ENCODE data around the gene CCDC148. TPM values are rescaled to one million over a fixed set of nuclear protein-coding genes. Genes with fewer than 3 reads are reported as not detected.
"Not testable (repeated sequence)": the region's sequence is repeated elsewhere in the genome, so short reads cannot be mapped to it uniquely, and the experiment has no call there.

The CCDC148 gene
- total RNA-seq, 1 donor = 0.72 TPM

DNA sequence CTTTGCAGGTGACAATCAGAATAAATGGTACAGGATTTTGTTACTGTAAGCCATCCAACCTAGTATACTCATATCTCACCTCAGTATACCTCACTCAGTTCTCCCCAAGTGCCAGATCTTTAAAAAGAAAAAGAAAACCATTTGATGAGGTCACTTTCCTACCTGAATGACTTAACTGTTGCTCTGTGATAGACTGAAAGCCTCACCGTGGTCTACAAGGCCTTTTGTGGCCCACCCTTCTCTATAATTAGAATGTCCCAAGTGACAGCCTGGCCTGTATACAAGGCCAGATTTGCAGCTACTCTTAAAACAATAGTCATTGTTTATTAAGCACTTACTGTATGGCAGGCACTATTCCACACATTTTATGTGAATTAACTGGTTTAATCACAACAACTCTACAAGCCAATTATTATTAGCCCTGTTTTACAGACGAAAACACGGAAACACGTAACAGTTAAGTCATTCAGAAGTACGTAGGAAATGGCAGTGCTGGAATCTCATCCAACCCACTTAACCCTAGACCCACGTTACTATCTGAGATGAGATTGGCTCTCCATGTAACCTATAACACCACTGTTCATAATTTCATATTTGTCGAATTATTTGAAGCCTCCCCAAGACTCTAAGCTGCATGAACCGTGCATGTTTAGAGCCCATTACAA lies 28.5 kb upstream of the CCDC148 start:
- no peak for DNase-seq (ENCODE audit: low read depth)
- TF ChIP-seq, protein P1, sequence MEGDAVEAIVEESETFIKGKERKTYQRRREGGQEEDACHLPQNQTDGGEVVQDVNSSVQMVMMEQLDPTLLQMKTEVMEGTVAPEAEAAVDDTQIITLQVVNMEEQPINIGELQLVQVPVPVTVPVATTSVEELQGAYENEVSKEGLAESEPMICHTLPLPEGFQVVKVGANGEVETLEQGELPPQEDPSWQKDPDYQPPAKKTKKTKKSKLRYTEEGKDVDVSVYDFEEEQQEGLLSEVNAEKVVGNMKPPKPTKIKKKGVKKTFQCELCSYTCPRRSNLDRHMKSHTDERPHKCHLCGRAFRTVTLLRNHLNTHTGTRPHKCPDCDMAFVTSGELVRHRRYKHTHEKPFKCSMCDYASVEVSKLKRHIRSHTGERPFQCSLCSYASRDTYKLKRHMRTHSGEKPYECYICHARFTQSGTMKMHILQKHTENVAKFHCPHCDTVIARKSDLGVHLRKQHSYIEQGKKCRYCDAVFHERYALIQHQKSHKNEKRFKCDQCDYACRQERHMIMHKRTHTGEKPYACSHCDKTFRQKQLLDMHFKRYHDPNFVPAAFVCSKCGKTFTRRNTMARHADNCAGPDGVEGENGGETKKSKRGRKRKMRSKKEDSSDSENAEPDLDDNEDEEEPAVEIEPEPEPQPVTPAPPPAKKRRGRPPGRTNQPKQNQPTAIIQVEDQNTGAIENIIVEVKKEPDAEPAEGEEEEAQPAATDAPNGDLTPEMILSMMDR (IDR thresholded peaks at IDR 0.05; ENCODE audit: insufficient read depth, low read length) = no peak
- no peak overlapping the region for H3K4me3 ChIP-seq (ENCODE audit: low read depth, low read length)

DNA sequence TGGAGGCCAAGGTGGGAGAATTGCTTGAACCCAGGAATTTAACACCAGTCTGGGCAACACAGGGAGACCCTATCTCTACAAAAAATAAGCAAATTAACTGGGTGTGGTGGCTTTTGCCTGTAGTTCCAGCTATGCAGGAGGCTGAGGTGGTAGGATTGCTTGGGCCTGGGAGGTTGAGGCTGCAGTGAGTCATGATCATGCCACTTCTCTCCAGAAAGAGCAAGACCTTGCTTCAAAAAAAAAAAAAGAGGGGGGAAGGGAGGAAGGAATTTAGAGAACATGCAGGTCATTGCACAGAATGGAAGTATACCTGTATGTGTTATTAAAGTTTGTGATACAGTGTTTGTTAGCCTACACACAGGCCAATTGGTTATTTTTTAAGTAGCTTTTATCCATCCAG lies 26.0 kb upstream of the CCDC148 start:
- TF ChIP-seq, protein P1 (IDR thresholded peaks at IDR 0.05; ENCODE audit: insufficient read depth, low read length) = no peak
- H3K4me3 ChIP-seq (ENCODE audit: low read depth, low read length) = no peak overlapping the region
- no peak for DNase-seq (ENCODE audit: low read depth)

GRCh38 chr2:158481116-158481515 lies 24.6 kb upstream of the CCDC148 start:
- TF ChIP-seq, protein P1 (IDR thresholded peaks at IDR 0.05; ENCODE audit: insufficient read depth, low read length) = no peak
- DNase-seq (ENCODE audit: low read depth) = no peak
- no peak overlapping the region for H3K4me3 ChIP-seq (ENCODE audit: low read depth, low read length)

DNA sequence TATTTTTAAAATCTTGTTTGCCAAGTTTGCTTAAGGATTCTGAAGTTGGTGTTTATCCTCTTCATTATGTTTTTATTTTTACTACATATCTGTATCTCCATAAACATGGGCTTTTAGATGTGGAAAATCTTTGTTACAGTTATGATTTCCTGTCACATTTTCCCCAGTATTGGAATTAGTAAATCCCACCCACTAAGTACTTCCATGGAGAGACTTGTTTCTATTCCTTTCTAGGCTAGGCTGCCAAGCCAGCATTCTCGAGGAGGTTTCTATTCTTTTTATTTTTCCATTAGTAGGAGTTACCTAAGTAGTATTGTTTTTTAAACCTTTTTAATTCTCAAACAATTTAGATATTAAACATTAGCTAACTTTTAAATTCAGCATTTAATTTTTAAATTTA lies 22.3 kb upstream of the CCDC148 start:
- TF ChIP-seq, protein P1 (IDR thresholded peaks at IDR 0.05; ENCODE audit: insufficient read depth, low read length) = no peak
- no peak overlapping the region for H3K4me3 ChIP-seq (ENCODE audit: low read depth, low read length)
- DNase-seq (ENCODE audit: low read depth) = peak; percentile 23

- TF ChIP-seq, protein P1 (IDR thresholded peaks at IDR 0.05; ENCODE audit: insufficient read depth, low read length) = no peak
- peak; percentile 50 for DNase-seq (ENCODE audit: low read depth)
- H3K4me3 ChIP-seq (ENCODE audit: low read depth, low read length) = peak overlapping the region; percentile 3
Observed at GRCh38 chr2:158478237-158478636, 21.7 kb upstream of the CCDC148 start.

DNA sequence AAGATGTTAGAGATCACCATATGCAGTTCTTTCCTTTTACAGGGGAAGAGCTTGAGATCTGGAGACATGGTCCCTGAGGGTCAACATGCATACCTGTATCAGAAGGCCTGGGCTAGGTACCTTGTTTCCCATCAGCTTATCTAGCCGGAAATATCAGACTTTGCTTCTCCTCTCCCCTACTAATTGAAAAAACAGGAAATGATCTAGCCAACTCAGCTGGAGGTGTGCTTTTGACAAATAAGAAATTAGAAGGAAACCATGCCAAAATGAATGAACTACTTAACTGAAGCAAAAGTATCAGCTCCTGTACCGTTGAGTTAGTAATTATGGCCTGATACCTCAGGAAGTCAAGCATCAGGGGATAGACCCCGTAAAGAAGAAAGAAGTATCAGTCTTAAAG lies 20.6 kb upstream of the CCDC148 start:
- TF ChIP-seq, protein P1 (IDR thresholded peaks at IDR 0.05; ENCODE audit: insufficient read depth, low read length) = no peak
- DNase-seq (ENCODE audit: low read depth) = no peak
- H3K4me3 ChIP-seq (ENCODE audit: low read depth, low read length) = no peak overlapping the region

DNA sequence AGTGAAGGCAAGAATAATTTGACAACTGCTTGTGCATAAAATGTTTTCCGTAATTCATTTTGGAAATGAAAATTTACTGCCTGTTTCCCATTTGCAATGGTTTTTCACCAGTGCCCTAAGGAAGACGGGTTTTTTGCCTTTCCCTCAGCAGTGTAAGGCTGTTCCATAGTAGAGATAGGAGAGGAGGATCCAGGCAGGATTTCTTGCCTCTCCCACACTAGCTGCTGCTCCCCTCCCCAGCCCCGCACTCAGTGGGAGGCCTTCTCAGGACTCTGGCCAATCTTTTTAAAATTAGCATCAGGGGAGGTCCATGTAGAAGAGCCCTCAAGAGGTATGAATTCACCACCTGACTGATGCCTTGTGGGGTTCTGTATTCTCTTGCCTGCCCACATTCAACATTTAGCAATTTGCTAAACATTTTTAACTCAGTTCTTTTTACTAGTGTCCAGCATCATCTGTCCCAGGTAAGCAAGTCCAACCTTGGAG lies 18.0 kb upstream of the CCDC148 start:
- not testable (repeated sequence) for H3K4me3 ChIP-seq (ENCODE audit: low read depth, low read length)

More for the DNA sequence above, 18.0 kb upstream of the CCDC148 start:
- DNase-seq (ENCODE audit: low read depth) = not testable (repeated sequence)

Measured in fibroblast of the aortic adventitia (primary cell).